ENCODE results near the gene SEC11A.
A peak's percentile ranks its signal among the peaks of the same experiment; 100 is the strongest.
"Not testable (repeated sequence)": the region's sequence is repeated elsewhere in the genome, so short reads cannot be mapped to it uniquely, and the experiment has no call there.

Gene SEC11A

GRCh38 chr15:84716036-84716732, at the start of gene SEC11A:
Gene SEC11A, minus strand, starts transcription at chr15:84716139. Its CDS starts 64 bp downstream, at chr15:84716075.
- H3K27ac ChIP-seq (ENCODE audit: low read length) = peak within 1 kb of the TSS; percentile 80
- peaks cover 7% of the 10 kb centered on the region for H3K4me1 ChIP-seq (ENCODE audit: control insufficient read depth, insufficient read depth, low read length)
- no peaks in the 10 kb centered on the region for H3K9me3 ChIP-seq (ENCODE audit: control insufficient read depth in 2 of 2, low read length in 2 of 2)
- H3K27me3 ChIP-seq (ENCODE audit: control insufficient read depth in 1 of 2, insufficient read depth in 2 of 2, low read length in 2 of 2) = no peaks in the 10 kb centered on the region
- peak within 1 kb of the TSS; percentile 88 to 90 for H3K9ac ChIP-seq (ENCODE audit: low read length in 2 of 2)
- peak within 1 kb of the TSS; percentile 98 for H3K4me3 ChIP-seq (ENCODE audit: low read length in 2 of 2)
- peaks cover 0 to under 1% of the 10 kb centered on the region in 2 donors for H3K36me3 ChIP-seq (ENCODE audit: control insufficient read depth in 2 of 2, insufficient read depth in 2 of 2, low read length in 2 of 2)

DNA sequence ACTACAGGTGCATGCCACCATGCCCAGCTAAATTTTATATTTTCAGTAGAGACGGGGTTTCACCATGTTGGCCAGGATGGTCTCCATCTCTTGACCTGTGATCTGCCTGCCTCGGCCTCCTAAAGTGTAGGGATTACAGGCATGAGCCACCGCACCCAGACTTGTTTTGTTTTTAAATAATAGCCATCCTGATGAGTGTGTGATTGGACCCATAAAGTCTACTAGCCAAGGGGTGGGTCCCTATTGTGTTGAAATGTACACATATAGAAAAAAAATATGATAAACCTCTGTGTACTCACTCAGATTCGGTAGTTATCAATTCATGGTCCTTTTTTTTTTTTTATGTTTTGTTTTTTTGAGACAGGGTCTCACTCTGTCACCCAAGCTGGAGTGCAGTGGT, 49.7 kb upstream of the SEC11A start:
- Histone ChIP-seq H3K36me3 (ENCODE audit: control insufficient read depth in 2 of 2, insufficient read depth in 2 of 2, low read length in 2 of 2) (peaks cover 3 to 9% of the 10 kb centered on the region in 2 donors), H3K9ac (ENCODE audit: low read length in 2 of 2) (no peak overlapping the region), H3K9me3 (ENCODE audit: control insufficient read depth in 2 of 2, low read length in 2 of 2) (no peaks in the 10 kb centered on the region), H3K27me3 (ENCODE audit: control insufficient read depth in 1 of 2, insufficient read depth in 2 of 2, low read length in 2 of 2) (no peaks in the 10 kb centered on the region), H3K4me3 (ENCODE audit: low read length in 2 of 2) (no peak overlapping the region), H3K4me1 (ENCODE audit: control insufficient read depth, insufficient read depth, low read length) (peaks cover 6% of the 10 kb centered on the region), H3K27ac (ENCODE audit: low read length) (no peak overlapping the region)

DNA sequence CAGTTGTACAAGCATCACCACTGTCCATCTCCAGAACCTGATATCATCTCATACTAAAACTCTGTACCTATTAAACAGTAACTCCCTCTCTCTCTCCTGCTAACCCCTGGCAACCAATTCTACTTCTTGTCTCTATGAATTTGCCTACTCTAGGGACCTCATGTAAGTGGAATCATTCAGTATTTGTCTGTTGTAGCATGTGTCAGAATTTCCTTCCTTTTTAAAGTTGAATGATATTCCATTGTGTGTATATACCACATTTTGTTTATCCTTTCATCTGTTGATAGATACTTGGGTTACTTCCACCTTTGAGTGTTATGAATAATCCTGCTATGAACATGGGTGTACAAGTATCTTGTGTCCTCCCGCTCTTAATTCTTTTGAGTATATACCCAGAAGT, 49.0 kb upstream of the SEC11A start:
- Histone ChIP-seq H3K9ac (ENCODE audit: low read length in 2 of 2) (no peak overlapping the region), H3K9me3 (ENCODE audit: control insufficient read depth in 2 of 2, low read length in 2 of 2) (no peaks in the 10 kb centered on the region), H3K4me1 (ENCODE audit: control insufficient read depth, insufficient read depth, low read length) (peaks cover 13% of the 10 kb centered on the region), H3K27me3 (ENCODE audit: control insufficient read depth in 1 of 2, insufficient read depth in 2 of 2, low read length in 2 of 2) (no peaks in the 10 kb centered on the region), H3K4me3 (ENCODE audit: low read length in 2 of 2) (no peak overlapping the region), H3K36me3 (ENCODE audit: control insufficient read depth in 2 of 2, insufficient read depth in 2 of 2, low read length in 2 of 2) (peaks cover 3 to 9% of the 10 kb centered on the region in 2 donors), H3K27ac (ENCODE audit: low read length) (no peak overlapping the region)

- Histone ChIP-seq H3K9ac (ENCODE audit: low read length in 2 of 2) (no peak overlapping the region), H3K4me3 (ENCODE audit: low read length in 2 of 2) (no peak overlapping the region), H3K27me3 (ENCODE audit: control insufficient read depth in 1 of 2, insufficient read depth in 2 of 2, low read length in 2 of 2) (no peaks in the 10 kb centered on the region), H3K36me3 (ENCODE audit: control insufficient read depth in 2 of 2, insufficient read depth in 2 of 2, low read length in 2 of 2) (peaks cover 3 to 9% of the 10 kb centered on the region in 2 donors), H3K4me1 (ENCODE audit: control insufficient read depth, insufficient read depth, low read length) (peaks cover 13% of the 10 kb centered on the region), H3K27ac (ENCODE audit: low read length) (no peak overlapping the region), H3K9me3 (ENCODE audit: control insufficient read depth in 2 of 2, low read length in 2 of 2) (no peaks in the 10 kb centered on the region)
These were observed 48.6 kb upstream of the SEC11A start for GRCh38 chr15:84764585-84764984.

DNA sequence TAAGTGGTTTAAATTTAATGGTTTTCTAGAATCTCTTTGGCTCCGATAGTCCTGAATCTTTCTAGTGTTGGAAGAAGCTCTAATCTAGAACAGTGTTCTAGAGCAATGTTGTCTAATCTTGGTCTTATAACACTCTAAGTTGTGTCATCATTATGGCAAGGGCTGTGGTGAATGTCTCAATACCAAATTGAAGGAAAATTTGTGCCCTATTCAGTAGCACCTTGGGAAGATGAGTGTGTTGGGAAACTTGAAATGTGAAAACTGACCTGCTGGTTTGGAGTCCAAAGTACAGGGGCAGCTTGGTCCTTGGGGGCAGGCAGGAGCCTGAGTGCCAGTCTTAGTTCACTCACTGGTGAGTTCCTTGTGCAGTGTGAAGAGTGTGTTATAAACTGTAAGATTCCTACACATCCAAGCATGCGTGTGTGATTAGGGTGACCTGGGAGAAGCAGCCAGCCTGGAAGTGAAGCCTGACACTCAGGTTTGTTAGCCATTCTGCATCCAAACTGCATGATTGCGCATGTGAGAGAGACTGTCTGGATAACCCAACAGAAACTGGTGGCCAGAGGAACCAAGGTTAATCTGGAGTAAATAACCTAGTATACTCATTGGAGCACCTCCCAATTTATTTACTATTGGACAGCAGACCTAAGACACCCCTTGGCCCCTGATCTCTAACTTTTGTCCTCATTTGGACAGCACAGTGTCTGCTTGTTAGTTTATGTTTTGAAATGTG, 47.1 kb upstream of the SEC11A start:
- H3K4me3 ChIP-seq (ENCODE audit: low read length in 2 of 2) = no peak overlapping the region
- no peak overlapping the region for H3K27ac ChIP-seq (ENCODE audit: low read length)
- H3K27me3 ChIP-seq (ENCODE audit: control insufficient read depth in 1 of 2, insufficient read depth in 2 of 2, low read length in 2 of 2) = no peaks in the 10 kb centered on the region
- H3K9me3 ChIP-seq (ENCODE audit: control insufficient read depth in 2 of 2, low read length in 2 of 2) = no peaks in the 10 kb centered on the region
- no peak overlapping the region for H3K9ac ChIP-seq (ENCODE audit: low read length in 2 of 2)
- H3K36me3 ChIP-seq (ENCODE audit: control insufficient read depth in 2 of 2, insufficient read depth in 2 of 2, low read length in 2 of 2) = peaks cover 3 to 6% of the 10 kb centered on the region in 2 donors
- H3K4me1 ChIP-seq (ENCODE audit: control insufficient read depth, insufficient read depth, low read length) = peaks cover 16% of the 10 kb centered on the region

- no peak overlapping the region for H3K27ac ChIP-seq (ENCODE audit: low read length)
- no peaks in the 10 kb centered on the region for H3K9me3 ChIP-seq (ENCODE audit: control insufficient read depth in 2 of 2, low read length in 2 of 2)
- no peak overlapping the region for H3K4me3 ChIP-seq (ENCODE audit: low read length in 2 of 2)
- H3K27me3 ChIP-seq (ENCODE audit: control insufficient read depth in 1 of 2, insufficient read depth in 2 of 2, low read length in 2 of 2) = no peaks in the 10 kb centered on the region
- H3K36me3 ChIP-seq (ENCODE audit: control insufficient read depth in 2 of 2, insufficient read depth in 2 of 2, low read length in 2 of 2) = peaks cover 3 to 6% of the 10 kb centered on the region in 2 donors
- H3K4me1 ChIP-seq (ENCODE audit: control insufficient read depth, insufficient read depth, low read length) = peaks cover 16% of the 10 kb centered on the region
- H3K9ac ChIP-seq (ENCODE audit: low read length in 2 of 2) = no peak overlapping the region
These were observed 45.7 kb upstream of the SEC11A start for GRCh38 chr15:84761607-84762131.

- H3K27ac ChIP-seq (ENCODE audit: low read length) = no peak overlapping the region
- H3K9me3 ChIP-seq (ENCODE audit: control insufficient read depth in 2 of 2, low read length in 2 of 2) = no peaks in the 10 kb centered on the region
- peaks cover 16% of the 10 kb centered on the region for H3K4me1 ChIP-seq (ENCODE audit: control insufficient read depth, insufficient read depth, low read length)
- no peaks in the 10 kb centered on the region for H3K36me3 ChIP-seq (ENCODE audit: control insufficient read depth in 2 of 2, insufficient read depth in 2 of 2, low read length in 2 of 2)
- no peak overlapping the region for H3K9ac ChIP-seq (ENCODE audit: low read length in 2 of 2)
- no peaks in the 10 kb centered on the region for H3K27me3 ChIP-seq (ENCODE audit: control insufficient read depth in 1 of 2, insufficient read depth in 2 of 2, low read length in 2 of 2)
- no peak overlapping the region for H3K4me3 ChIP-seq (ENCODE audit: low read length in 2 of 2)
These were observed 44.3 kb upstream of the SEC11A start for GRCh38 chr15:84760219-84760618.

- H3K9ac ChIP-seq (ENCODE audit: low read length in 2 of 2) = no peak overlapping the region
- H3K27me3 ChIP-seq (ENCODE audit: control insufficient read depth in 1 of 2, insufficient read depth in 2 of 2, low read length in 2 of 2) = no peaks in the 10 kb centered on the region
- no peak overlapping the region for H3K27ac ChIP-seq (ENCODE audit: low read length)
- no peaks in the 10 kb centered on the region for H3K9me3 ChIP-seq (ENCODE audit: control insufficient read depth in 2 of 2, low read length in 2 of 2)
- no peak overlapping the region for H3K4me3 ChIP-seq (ENCODE audit: low read length in 2 of 2)
- H3K36me3 ChIP-seq (ENCODE audit: control insufficient read depth in 2 of 2, insufficient read depth in 2 of 2, low read length in 2 of 2) = no peaks in the 10 kb centered on the region
- H3K4me1 ChIP-seq (ENCODE audit: control insufficient read depth, insufficient read depth, low read length) = peaks cover 16% of the 10 kb centered on the region
These were observed 43.1 kb upstream of the SEC11A start for GRCh38 chr15:84759018-84759417.

- Histone ChIP-seq H3K9ac (ENCODE audit: low read length in 2 of 2) (no peak overlapping the region), H3K27me3 (ENCODE audit: control insufficient read depth in 1 of 2, insufficient read depth in 2 of 2, low read length in 2 of 2) (no peaks in the 10 kb centered on the region), H3K9me3 (ENCODE audit: control insufficient read depth in 2 of 2, low read length in 2 of 2) (no peaks in the 10 kb centered on the region), H3K4me3 (ENCODE audit: low read length in 2 of 2) (no peak overlapping the region), H3K27ac (ENCODE audit: low read length) (no peak overlapping the region), H3K4me1 (ENCODE audit: control insufficient read depth, insufficient read depth, low read length) (peaks cover 10% of the 10 kb centered on the region), H3K36me3 (ENCODE audit: control insufficient read depth in 2 of 2, insufficient read depth in 2 of 2, low read length in 2 of 2) (no peaks in the 10 kb centered on the region)
These were observed 40.0 kb upstream of the SEC11A start for GRCh38 chr15:84755736-84756527.

DNA sequence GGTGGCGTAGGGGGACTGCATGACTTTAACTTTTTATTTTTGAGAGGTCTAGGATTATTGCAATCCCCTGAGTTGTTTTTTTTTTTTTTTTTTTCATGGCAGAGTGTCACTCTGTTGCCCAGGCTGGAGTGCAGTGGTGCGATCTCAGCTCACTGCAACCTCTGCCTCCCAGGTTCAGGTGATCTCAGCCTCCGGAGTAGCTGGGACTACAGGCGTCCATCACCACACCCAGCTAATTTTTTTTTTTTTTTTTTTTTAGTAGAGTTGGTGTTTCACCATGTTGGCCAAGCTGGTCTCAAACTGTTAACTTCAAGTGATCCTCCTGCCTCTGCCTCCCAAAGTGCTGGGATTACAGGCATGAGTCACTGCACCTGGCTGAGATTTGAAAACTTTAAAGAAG, 39.0 kb upstream of the SEC11A start:
- not testable (repeated sequence) for H3K27ac ChIP-seq (ENCODE audit: low read length); H3K9me3 ChIP-seq (ENCODE audit: control insufficient read depth in 2 of 2, low read length in 2 of 2); H3K27me3 ChIP-seq (ENCODE audit: control insufficient read depth in 1 of 2, insufficient read depth in 2 of 2, low read length in 2 of 2); H3K4me3 ChIP-seq (ENCODE audit: low read length in 2 of 2); H3K9ac ChIP-seq (ENCODE audit: low read length in 2 of 2); H3K36me3 ChIP-seq (ENCODE audit: control insufficient read depth in 2 of 2, insufficient read depth in 2 of 2, low read length in 2 of 2)
- peaks cover 13% of the 10 kb centered on the region for H3K4me1 ChIP-seq (ENCODE audit: control insufficient read depth, insufficient read depth, low read length)

Data from stomach smooth muscle (tissue), 2 donors.